IMR-90 (cell line): ENCODE data around the gene TLR10. TPM values are rescaled to one million over a fixed set of nuclear protein-coding genes. Genes with fewer than 3 reads are reported as not detected.

Experiments used
- ATAC-seq: fragments of 200-7000 bp; cut with Tn5 transposase; 2 replicates; pipeline ENCODE4 v1.9.1; 2020; ENCODE audit warnings: low read depth, mild to moderate bottlenecking, moderate library complexity
- BruUV-seq: library from RNA; stranded (reverse); fragments of 400-500 nt; replicated peaks from 2 replicates; lab custom pipeline; 2021; lab: Mats Ljungman, UMichigan
- CTCF ChIA-PET: fragments of 300-600 bp; formaldehyde crosslinking; extraction: SDS; loops from one replicate; lab custom pipeline; 2021; ENCODE audit warnings: antibody characterized with exemption; lab: Yijun Ruan, JAX
- POLR2A ChIA-PET: fragments of 300-600 bp; sonication (Branson Sonifier 250); formaldehyde crosslinking; loops from one replicate; lab custom pipeline; 2022; ENCODE audit warnings: antibody characterized with exemption; ENCODE audit not compliant: unreplicated experiment; lab: Charles Lee
- DNase-seq: peaks from one replicate; pipeline ENCODE4 v3.0.0; 2013
- H2AFZ ChIP-seq: replicated peaks from 2 replicates; pipeline ENCODE3; 2013; ENCODE audit warnings: low read length, mild to moderate bottlenecking; ENCODE audit not compliant: poor library complexity
- H2AK5ac ChIP-seq: 2 replicates; pipeline ENCODE4 v1.6.1; 2013; ENCODE audit warnings: low read depth, low read length, inconsistent platforms
- H2AK9ac ChIP-seq: replicated peaks from 2 replicates; pipeline ENCODE3; 2013; ENCODE audit warnings: mild to moderate bottlenecking, low read depth, low read length, moderate library complexity; ENCODE audit not compliant: poor library complexity
- H2BK120ac ChIP-seq: 2 replicates; pipeline ENCODE4 v1.6.1; 2013; ENCODE audit warnings: low read depth, low read length, inconsistent platforms
- H2BK15ac ChIP-seq: 3 replicates; pipeline ENCODE4 v1.6.1; 2013; ENCODE audit warnings: low read depth, low read length, inconsistent platforms
- H2BK20ac ChIP-seq: 2 replicates; pipeline ENCODE4 v1.6.1; 2013; ENCODE audit warnings: low read depth, mild to moderate bottlenecking, inconsistent platforms, low read length, moderate library complexity
- H2BK5ac ChIP-seq: 2 replicates; pipeline ENCODE4 v1.6.1; 2013; ENCODE audit warnings: mild to moderate bottlenecking, low read depth, low read length, inconsistent platforms; ENCODE audit not compliant: poor library complexity, severe bottlenecking
- H3K14ac ChIP-seq: replicated peaks from 2 replicates; pipeline ENCODE4 v1.6.1; 2013; ENCODE audit warnings: low read depth, low read length, inconsistent platforms
- H3K18ac ChIP-seq: 2 replicates; pipeline ENCODE4 v1.6.1; 2013; ENCODE audit warnings: low read depth, low read length, control low read depth
- H3K23ac ChIP-seq: 2 replicates; pipeline ENCODE4 v1.6.1; 2013; ENCODE audit warnings: low read depth, low read length, inconsistent platforms
- H3K27ac ChIP-seq: 2 replicates; pipeline ENCODE4 v1.5.1; 2013; ENCODE audit warnings: mild to moderate bottlenecking, control low read depth, low read length; ENCODE audit not compliant: insufficient read depth
- H3K27me3 ChIP-seq: 2 replicates; pipeline ENCODE4 v1.6.1; 2013; ENCODE audit warnings: low read length; ENCODE audit not compliant: control insufficient read depth, insufficient read depth
- H3K36me3 ChIP-seq: 2 replicates; pipeline ENCODE4 v1.6.1; 2013; ENCODE audit warnings: low read length, mixed read lengths; ENCODE audit not compliant: control insufficient read depth, insufficient read depth
- H3K4ac ChIP-seq: 2 replicates; pipeline ENCODE4 v1.6.1; 2013; ENCODE audit warnings: low read depth, low read length, inconsistent platforms
- H3K4me1 ChIP-seq: 2 replicates; pipeline ENCODE4 v1.6.1; 2013; ENCODE audit warnings: low read length, mixed read lengths; ENCODE audit not compliant: control insufficient read depth, insufficient read depth
- H3K4me2 ChIP-seq: 2 replicates; pipeline ENCODE4 v1.6.1; 2013; ENCODE audit warnings: low read depth, mild to moderate bottlenecking, control low read depth, low read length, moderate library complexity
- H3K4me3 ChIP-seq: 2 replicates; pipeline ENCODE4 v1.5.1; 2013; ENCODE audit warnings: low read depth, mild to moderate bottlenecking, control low read depth, low read length, moderate library complexity; ENCODE audit not compliant: insufficient read depth
- H3K56ac ChIP-seq: 2 replicates; pipeline ENCODE4 v1.6.1; 2013; ENCODE audit warnings: low read length, inconsistent platforms; ENCODE audit not compliant: insufficient read depth; ENCODE audit errors: extremely low read depth
- H3K79me1 ChIP-seq, 2 experiments: 2 replicates each; pipeline ENCODE4 v1.6.1; 2013; ENCODE audit warnings: low read length in 2 of 2, inconsistent platforms in 1 of 2, low read depth in 1 of 2
- H3K9ac ChIP-seq: 2 replicates; pipeline ENCODE4 v1.6.1; 2013; ENCODE audit warnings: low read depth, low read length, control low read depth
- H3K9me1 ChIP-seq: 2 replicates; pipeline ENCODE4 v1.6.1; 2013; ENCODE audit warnings: low read length, inconsistent platforms; ENCODE audit not compliant: insufficient read depth
- H3K9me3 ChIP-seq: 2 replicates; pipeline ENCODE4 v1.6.1; 2013; ENCODE audit warnings: low read length; ENCODE audit not compliant: control insufficient read depth, insufficient read depth
- H4K20me1 ChIP-seq: 2 replicates; pipeline ENCODE4 v1.6.1; 2013; ENCODE audit warnings: low read length, inconsistent platforms; ENCODE audit not compliant: insufficient read depth
- H4K5ac ChIP-seq: 2 replicates; pipeline ENCODE4 v1.6.1; 2013; ENCODE audit warnings: mild to moderate bottlenecking, low read depth, low read length, control low read depth
- H4K8ac ChIP-seq, 2 experiments: 2 replicates each; pipeline ENCODE4 v1.6.1; 2013; ENCODE audit warnings: low read depth in 2 of 2, low read length in 2 of 2, control low read depth in 1 of 2, inconsistent platforms in 1 of 2
- H4K91ac ChIP-seq: 2 replicates; pipeline ENCODE4 v1.6.1; 2013; ENCODE audit warnings: low read depth, low read length, inconsistent platforms; ENCODE audit not compliant: insufficient read depth
- BHLHE40 ChIP-seq: fragments of 150-350 bp; IDR thresholded peaks from 2 replicates; pipeline ENCODE4 v1.6.1; 2016; ENCODE audit warnings: mild to moderate bottlenecking, low read depth, low read length
- FOS ChIP-seq: fragments of 150-350 bp; IDR thresholded peaks from 2 replicates; pipeline ENCODE4 v1.6.1; 2016; ENCODE audit warnings: low read depth, low read length
- SMC3 ChIP-seq: fragments of 150-350 bp; IDR thresholded peaks from 2 replicates; pipeline ENCODE4 v1.6.1; 2016; ENCODE audit warnings: low read depth, mild to moderate bottlenecking, antibody characterized with exemption, low read length, moderate library complexity
- WGBS, 2 experiments: methylation state at CpG; one replicate each; pipeline versions ENCODE4 v1.1.5 to v1.1.7; 2013; ENCODE audit warnings: missing lambda C conversion rate in 2 of 2; ENCODE audit not compliant: insufficient read length in 1 of 2; ENCODE audit errors: extremely low coverage in 2 of 2; 5-methylcytosine and 5-hydroxymethylcytosine counted together
- dilution Hi-C: fragments of 300-500 bp; cut with HindIII; formaldehyde crosslinking; loops from one replicate; pipeline ENCODE4 v1.14.3; 2018; ENCODE audit warnings: low sequenced_read_pairs; ENCODE audit not compliant: unreplicated experiment
- in situ Hi-C: fragments of 300-500 bp; cut with MboI; formaldehyde crosslinking; loops from 3 replicates; pipeline ENCODE4 v1.14.3; 2019; ENCODE audit warnings: low sequenced_read_pairs, inconsistent platforms, mixed read lengths
- intact Hi-C: fragments of 100-400 bp; cut with micrococcal nuclease; formaldehyde crosslinking; loops from 2 replicates; pipeline ENCODE4 v1.10.0; 2022
- polyA plus RNA-seq, 3 experiments: library from polyadenylated mRNA; depleted of rRNA; stranded (reverse); fragments of >200 nt; gene quantifications; 2 replicates each; pipeline ENCODE4 v1.2.3, GENCODE V29; 2012; ENCODE audit warnings: low replicate concordance in 1 of 3
- total RNA-seq: library from RNA; depleted of rRNA; stranded (reverse); fragments of >200 nt; gene quantifications from 2 replicates; pipeline ENCODE4 v1.2.3, GENCODE V29; 2012
- TF ChIP-seq, protein P1 (sequence below): fragments of 150-350 bp; IDR thresholded peaks from 2 replicates; pipeline ENCODE4 v1.6.1; 2017; ENCODE audit warnings: mild to moderate bottlenecking, antibody characterized with exemption, low read length, low read depth

The TLR10 gene
- total and polyA plus RNA-seq, 2 of the 4 experiments (the other 2 are of a cell fraction), result not detected

GRCh38 chr4:38802561-38803355 is 20.0 kb upstream of the TLR10 start:
- no peaks in the 10 kb centered on the region for H3K79me1 ChIP-seq
- no peaks in the 10 kb centered on the region for H3K36me3 ChIP-seq
- intact Hi-C loops, result loop anchor here (5.0 kb wide), 1 partner anchor 35 kb away; no protein-coding TSS in a partner anchor
- H3K4me3 ChIP-seq, result no peak overlapping the region
- WGBS, 2 experiments, result no CpG with 5 or more reads among the region's 15 CpGs
- CTCF ChIA-PET, result interaction anchor here (1.4 kb wide), 1 partner anchor 8 kb away, joined by 5 read pairs; no protein-coding TSS in a partner anchor
- H3K4me1 ChIP-seq, result no peaks in the 10 kb centered on the region
- H2AK5ac ChIP-seq, result no peak overlapping the region
- H2AK9ac ChIP-seq, result no peak overlapping the region
- H3K27me3 ChIP-seq, result no peaks in the 10 kb centered on the region; the same call in 1 of the 2 replicates
- in situ Hi-C loops, result no loop called here
- no peaks in the 10 kb centered on the region for H3K9me3 ChIP-seq
- no peak overlapping the region for H4K5ac ChIP-seq
- no peak for TF ChIP-seq BHLHE40
- TF ChIP-seq, protein P1, sequence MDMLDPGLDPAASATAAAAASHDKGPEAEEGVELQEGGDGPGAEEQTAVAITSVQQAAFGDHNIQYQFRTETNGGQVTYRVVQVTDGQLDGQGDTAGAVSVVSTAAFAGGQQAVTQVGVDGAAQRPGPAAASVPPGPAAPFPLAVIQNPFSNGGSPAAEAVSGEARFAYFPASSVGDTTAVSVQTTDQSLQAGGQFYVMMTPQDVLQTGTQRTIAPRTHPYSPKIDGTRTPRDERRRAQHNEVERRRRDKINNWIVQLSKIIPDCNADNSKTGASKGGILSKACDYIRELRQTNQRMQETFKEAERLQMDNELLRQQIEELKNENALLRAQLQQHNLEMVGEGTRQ, result no peak
- no peak for TF ChIP-seq FOS
- no peak for TF ChIP-seq SMC3
- H3K18ac ChIP-seq, result no peak overlapping the region
- H2BK5ac ChIP-seq, result no peak overlapping the region
- no peak overlapping the region for H3K4me2 ChIP-seq
- H3K23ac ChIP-seq, result no peak overlapping the region
- H2AFZ ChIP-seq, result no peak overlapping the region
- ATAC-seq (no peak), DNase-seq (no peak)
- H4K8ac ChIP-seq, result no peak overlapping the region
- dilution Hi-C loops, result no loop called here
- POLR2A ChIA-PET, result no interaction called here
- no peaks in the 10 kb centered on the region for H3K9me1 ChIP-seq
- no peaks in the 10 kb centered on the region for H4K20me1 ChIP-seq
- no peak overlapping the region for H3K27ac ChIP-seq
- H2BK15ac ChIP-seq, result no peak overlapping the region
- no peak overlapping the region for H3K56ac ChIP-seq
- no peak overlapping the region for H3K14ac ChIP-seq
- H3K4ac ChIP-seq, result no peak overlapping the region; the same call in 1 of the 2 replicates
- H4K91ac ChIP-seq, result no peak overlapping the region
- H2BK20ac ChIP-seq, result no peak overlapping the region
- H3K9ac ChIP-seq, result no peak overlapping the region
- H2BK120ac ChIP-seq, result no peak overlapping the region
- BruUV-seq, result no TSS peak
